Suppressor macrophage (primary cell): ENCODE results near the gene NTMT1.
"Not testable (repeated sequence)": the region's sequence is repeated elsewhere in the genome, so short reads cannot be mapped to it uniquely, and the experiment has no call there.

Experiments
- DNase-seq, 4 experiments: peaks; one replicate each; pipeline ENCODE4 v3.0.0-alpha.2; 2020 to 2022

The NTMT1 gene

GRCh38 chr9:129655154-129655553 is 29.2 kb downstream of the NTMT1 start:
- DNase-seq, result no peak

- DNase-seq, result peak; percentile 21 to 65 (median 49)
Measured at GRCh38 chr9:129655696-129656095, 29.7 kb downstream of the NTMT1 start.

- DNase-seq, result no peak
Measured at GRCh38 chr9:129656795-129657390, 30.9 kb downstream of the NTMT1 start.

GRCh38 chr9:129661029-129661428 is 35.1 kb downstream of the NTMT1 start:
- DNase-seq, result no peak

- not testable (repeated sequence) for DNase-seq
Measured at GRCh38 chr9:129662239-129662638, 36.3 kb downstream of the NTMT1 start.

GRCh38 chr9:129664746-129665388 is 38.9 kb downstream of the NTMT1 start:
- DNase-seq, result no peak

GRCh38 chr9:129665389-129665775 is 39.4 kb downstream of the NTMT1 start, which contains the start of gene PRRX2:
Gene PRRX2, plus strand, starts transcription at chr9:129665647. Its CDS starts 221 bp downstream, at chr9:129665868.
- peak in 3 of 4 experiments; percentile 7 to 43 (median 24) for DNase-seq

GRCh38 chr9:129665814-129666520 is 40.0 kb downstream of the NTMT1 start:
- no peak for DNase-seq

- no peak for DNase-seq
Measured at GRCh38 chr9:129666575-129666974, 40.6 kb downstream of the NTMT1 start.

GRCh38 chr9:129667378-129667777 is 41.4 kb downstream of the NTMT1 start:
- DNase-seq, result no peak

- no peak for DNase-seq
Measured at GRCh38 chr9:129667850-129668249, 41.9 kb downstream of the NTMT1 start.

- DNase-seq, result no peak
Measured at GRCh38 chr9:129669141-129669718, 43.3 kb downstream of the NTMT1 start.

- DNase-seq, result no peak
Measured at GRCh38 chr9:129669946-129670345, 44.0 kb downstream of the NTMT1 start.

- no peak for DNase-seq
Measured at GRCh38 chr9:129671065-129671464, 45.1 kb downstream of the NTMT1 start.

GRCh38 chr9:129671519-129671918 is 45.6 kb downstream of the NTMT1 start:
- DNase-seq, result no peak

GRCh38 chr9:129672702-129673101 is 46.7 kb downstream of the NTMT1 start:
- no peak for DNase-seq

GRCh38 chr9:129673602-129674001 is 47.6 kb downstream of the NTMT1 start:
- DNase-seq, result no peak

GRCh38 chr9:129674229-129674628 is 48.3 kb downstream of the NTMT1 start:
- no peak for DNase-seq

GRCh38 chr9:129675620-129676019 is 49.7 kb downstream of the NTMT1 start:
- DNase-seq, result no peak

GRCh38 chr9:129676287-129676686 is 50.3 kb downstream of the NTMT1 start:
- no peak for DNase-seq

- no peak for DNase-seq
Measured at GRCh38 chr9:129676975-129677374, 51.0 kb downstream of the NTMT1 start.

GRCh38 chr9:129677456-129677855 is 51.5 kb downstream of the NTMT1 start:
- DNase-seq, result no peak

GRCh38 chr9:129678844-129679243 is 52.9 kb downstream of the NTMT1 start:
- no peak for DNase-seq

GRCh38 chr9:129679537-129679936 is 53.6 kb downstream of the NTMT1 start:
- no peak for DNase-seq
